ENCODE measurements around the gene ALPK1.

ALPK1 gene

DNA sequence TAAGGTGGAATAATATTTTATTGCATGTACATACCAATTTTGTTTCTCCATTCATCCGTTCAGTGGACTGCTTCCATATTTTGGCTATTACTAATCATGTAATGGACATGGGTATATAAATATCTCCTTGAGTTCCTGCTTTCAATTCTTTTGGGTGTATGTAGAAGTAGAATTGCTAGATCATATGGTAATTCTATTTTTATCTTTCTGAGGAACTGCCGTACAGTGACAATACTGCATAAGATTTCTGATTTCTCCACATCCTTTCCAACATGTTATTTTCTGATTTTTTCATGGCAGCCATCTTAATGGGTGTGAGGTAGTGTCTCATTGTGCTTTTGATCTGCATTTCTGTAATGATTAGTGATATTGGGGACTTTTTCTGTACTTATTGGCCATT is 19.2 kb downstream of the ALPK1 start:
- no peak overlapping the region for H3K4me3 ChIP-seq (ENCODE audit: low read depth, low read length)
- TF ChIP-seq, protein P1, sequence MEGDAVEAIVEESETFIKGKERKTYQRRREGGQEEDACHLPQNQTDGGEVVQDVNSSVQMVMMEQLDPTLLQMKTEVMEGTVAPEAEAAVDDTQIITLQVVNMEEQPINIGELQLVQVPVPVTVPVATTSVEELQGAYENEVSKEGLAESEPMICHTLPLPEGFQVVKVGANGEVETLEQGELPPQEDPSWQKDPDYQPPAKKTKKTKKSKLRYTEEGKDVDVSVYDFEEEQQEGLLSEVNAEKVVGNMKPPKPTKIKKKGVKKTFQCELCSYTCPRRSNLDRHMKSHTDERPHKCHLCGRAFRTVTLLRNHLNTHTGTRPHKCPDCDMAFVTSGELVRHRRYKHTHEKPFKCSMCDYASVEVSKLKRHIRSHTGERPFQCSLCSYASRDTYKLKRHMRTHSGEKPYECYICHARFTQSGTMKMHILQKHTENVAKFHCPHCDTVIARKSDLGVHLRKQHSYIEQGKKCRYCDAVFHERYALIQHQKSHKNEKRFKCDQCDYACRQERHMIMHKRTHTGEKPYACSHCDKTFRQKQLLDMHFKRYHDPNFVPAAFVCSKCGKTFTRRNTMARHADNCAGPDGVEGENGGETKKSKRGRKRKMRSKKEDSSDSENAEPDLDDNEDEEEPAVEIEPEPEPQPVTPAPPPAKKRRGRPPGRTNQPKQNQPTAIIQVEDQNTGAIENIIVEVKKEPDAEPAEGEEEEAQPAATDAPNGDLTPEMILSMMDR (IDR thresholded peaks at IDR 0.05; ENCODE audit: low read depth, low read length, missing control alignments): no peak
- DNase-seq (ENCODE audit: low read depth): no peak
- in situ Hi-C loops (cut with HindIII; ENCODE audit: low sequenced_read_pairs): no loop called here

DNA sequence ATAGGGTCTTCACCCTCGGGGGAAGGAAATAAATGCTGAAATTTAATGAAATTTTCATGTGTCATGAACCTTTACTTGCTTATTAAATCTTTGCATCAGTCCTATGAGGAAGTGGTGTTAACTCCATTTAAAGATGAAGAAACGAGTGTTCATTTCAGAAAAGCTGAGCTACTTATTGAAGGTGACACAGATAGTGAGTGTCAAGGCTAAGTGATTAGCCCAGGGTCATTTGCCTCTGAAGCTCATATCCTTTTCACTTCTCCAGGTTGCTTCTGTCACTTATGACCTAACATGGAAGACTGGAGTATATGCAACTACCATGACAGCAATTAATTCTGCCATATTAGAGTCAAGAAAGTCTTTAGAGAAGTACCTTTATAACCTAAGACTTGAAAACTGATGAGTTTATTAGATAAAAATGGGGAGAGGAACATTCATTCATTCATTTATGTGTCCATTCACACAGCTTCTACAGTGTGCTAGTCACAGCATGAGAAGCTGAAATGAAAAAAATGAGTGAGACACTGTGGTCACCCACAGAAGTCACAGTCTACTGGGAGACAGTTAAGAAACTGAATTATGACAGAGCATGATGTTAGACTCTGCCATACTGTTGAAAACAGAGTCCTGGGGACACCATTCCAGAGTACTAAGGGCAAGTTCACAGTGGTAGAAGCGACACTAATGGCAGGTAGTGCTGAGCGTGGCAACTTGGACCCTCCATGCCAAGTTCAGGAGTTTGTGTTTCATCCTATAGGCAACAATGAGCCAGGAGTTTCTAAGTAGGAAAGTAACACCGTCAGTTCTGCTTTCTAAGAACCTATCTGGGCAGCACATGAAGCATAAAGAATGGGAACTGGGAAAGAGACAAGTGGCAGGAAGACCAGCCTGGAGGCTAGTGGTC is 21.3 kb downstream of the ALPK1 start:
- no peak for DNase-seq (ENCODE audit: low read depth)
- in situ Hi-C loops (cut with HindIII; ENCODE audit: low sequenced_read_pairs): no loop called here
- TF ChIP-seq, protein P1 (IDR thresholded peaks at IDR 0.05; ENCODE audit: low read depth, low read length, missing control alignments): no peak

DNA sequence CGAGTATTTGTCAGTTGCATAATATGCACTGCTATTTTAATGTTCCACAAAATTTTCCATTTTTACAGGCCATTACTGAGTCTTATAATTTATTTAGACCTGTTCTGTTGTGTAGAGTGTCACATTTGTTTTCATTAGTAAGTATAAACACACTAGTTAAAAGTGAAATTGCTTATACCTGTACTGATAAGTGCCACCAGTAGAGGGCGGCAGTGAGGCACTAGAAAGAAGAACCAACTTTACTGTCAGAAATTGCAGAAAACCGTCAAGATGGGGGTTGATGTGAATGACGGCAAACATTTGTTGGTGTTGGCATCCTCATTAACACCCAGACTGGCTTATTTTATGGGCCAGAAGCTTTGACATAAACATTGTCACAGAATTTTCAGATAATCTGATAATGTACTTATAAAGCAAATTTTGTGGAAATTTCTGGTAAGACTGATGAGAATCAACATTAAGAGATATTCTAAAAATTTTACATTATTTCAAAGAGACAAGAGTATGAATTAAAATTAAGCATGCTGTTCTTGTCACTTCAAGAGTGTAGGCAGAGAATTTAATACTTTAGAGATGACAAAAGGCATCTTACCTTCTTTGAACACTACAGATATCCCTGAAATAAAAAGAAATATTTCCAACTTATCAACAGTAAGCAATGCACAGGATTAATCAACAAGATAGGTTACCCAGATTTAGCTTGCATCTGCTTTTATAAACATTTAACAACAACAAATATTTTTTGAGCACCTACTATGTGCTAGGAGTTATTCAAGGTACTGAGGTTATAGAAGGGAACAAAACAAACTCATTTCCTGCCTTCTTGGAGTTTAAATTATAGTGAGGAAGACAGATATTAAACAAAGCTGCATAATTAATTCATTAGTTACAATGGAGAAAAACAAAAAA is 24.9 kb downstream of the ALPK1 start:
- in situ Hi-C loops (cut with HindIII; ENCODE audit: low sequenced_read_pairs): no loop called here
- no peak overlapping the region for H3K4me3 ChIP-seq (ENCODE audit: low read depth, low read length)
- peak; percentile 36 for DNase-seq (ENCODE audit: low read depth)
- TF ChIP-seq, protein P1 (IDR thresholded peaks at IDR 0.05; ENCODE audit: low read depth, low read length, missing control alignments): peak; percentile 89

More for the DNA sequence above, 21.3 kb downstream of the ALPK1 start:
- H3K4me3 ChIP-seq (ENCODE audit: low read depth, low read length): no peak overlapping the region

DNA sequence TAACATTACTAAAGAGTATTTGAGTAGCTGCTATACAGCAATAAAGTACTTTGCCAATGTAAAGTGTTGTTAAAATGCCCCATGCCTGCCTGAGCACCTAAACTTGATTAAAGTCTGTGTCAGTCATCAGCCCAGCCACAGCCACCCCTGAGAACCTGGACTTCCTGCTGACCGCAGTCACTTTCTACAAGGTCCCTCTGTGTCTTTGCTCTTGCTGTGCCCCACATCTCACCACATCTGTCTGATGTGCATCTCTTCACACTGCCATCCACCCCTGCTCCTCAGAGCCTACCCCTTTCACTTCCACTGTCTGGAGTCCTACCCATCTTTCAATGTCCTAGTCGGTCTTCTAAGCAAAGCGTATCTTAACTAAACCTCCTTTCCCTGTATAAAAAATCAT is 25.7 kb downstream of the ALPK1 start:
- DNase-seq (ENCODE audit: low read depth): no peak
- TF ChIP-seq, protein P1 (IDR thresholded peaks at IDR 0.05; ENCODE audit: low read depth, low read length, missing control alignments): no peak
- in situ Hi-C loops (cut with HindIII; ENCODE audit: low sequenced_read_pairs): no loop called here
- H3K4me3 ChIP-seq (ENCODE audit: low read depth, low read length): no peak overlapping the region

DNA sequence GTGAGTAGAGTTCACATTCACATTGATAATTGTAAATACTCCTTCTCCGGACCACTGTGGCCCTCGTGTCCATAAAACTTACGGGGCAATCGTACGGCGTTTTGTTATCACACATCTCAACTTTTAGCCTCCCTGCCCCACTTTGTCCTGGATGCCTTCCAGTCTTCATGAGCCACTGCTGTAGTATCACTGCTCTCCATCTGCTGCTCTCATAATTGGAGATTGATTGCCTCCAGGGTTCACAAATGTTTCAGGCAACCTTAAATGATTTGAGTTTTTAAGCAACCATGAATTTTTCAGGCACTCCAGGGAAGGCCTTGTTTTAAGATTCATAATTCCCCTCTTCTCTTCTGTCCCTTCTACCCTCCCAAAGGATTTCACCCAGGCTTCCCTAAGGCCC is 28.4 kb downstream of the ALPK1 start:
- no peak overlapping the region for H3K4me3 ChIP-seq (ENCODE audit: low read depth, low read length)
- in situ Hi-C loops (cut with HindIII; ENCODE audit: low sequenced_read_pairs): loop anchor here (25.0 kb wide), 1 partner anchor 237 kb away; no protein-coding TSS in a partner anchor
- DNase-seq (ENCODE audit: low read depth): no peak
- TF ChIP-seq, protein P1 (IDR thresholded peaks at IDR 0.05; ENCODE audit: low read depth, low read length, missing control alignments): no peak
